ENCODE measurements around the gene ACADS.
"Not testable (repeated sequence)": the region's sequence is repeated elsewhere in the genome, so short reads cannot be mapped to it uniquely, and the experiment has no call there.

DNA sequence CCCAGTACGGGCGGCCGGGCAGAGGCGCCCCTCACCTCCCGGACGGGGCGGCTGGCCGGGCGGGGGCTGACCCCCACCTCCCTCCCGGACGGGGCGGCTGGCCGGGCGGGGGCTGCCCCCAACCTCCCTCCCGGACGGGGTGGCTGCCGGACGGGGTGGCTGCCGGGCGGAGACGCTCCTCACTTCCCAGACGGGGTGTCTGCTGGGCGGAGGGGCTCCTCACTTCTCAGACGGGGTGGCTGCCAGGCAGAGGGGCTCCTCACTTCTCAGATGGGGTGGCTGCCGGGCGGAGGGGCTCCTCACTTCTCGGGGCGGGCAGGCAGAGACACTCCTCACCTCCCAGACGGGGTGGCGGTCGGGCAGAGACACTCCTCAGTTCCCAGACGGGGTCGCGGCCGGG, 6.6 kb downstream of the ACADS start:
- TF ChIP-seq, protein P1, sequence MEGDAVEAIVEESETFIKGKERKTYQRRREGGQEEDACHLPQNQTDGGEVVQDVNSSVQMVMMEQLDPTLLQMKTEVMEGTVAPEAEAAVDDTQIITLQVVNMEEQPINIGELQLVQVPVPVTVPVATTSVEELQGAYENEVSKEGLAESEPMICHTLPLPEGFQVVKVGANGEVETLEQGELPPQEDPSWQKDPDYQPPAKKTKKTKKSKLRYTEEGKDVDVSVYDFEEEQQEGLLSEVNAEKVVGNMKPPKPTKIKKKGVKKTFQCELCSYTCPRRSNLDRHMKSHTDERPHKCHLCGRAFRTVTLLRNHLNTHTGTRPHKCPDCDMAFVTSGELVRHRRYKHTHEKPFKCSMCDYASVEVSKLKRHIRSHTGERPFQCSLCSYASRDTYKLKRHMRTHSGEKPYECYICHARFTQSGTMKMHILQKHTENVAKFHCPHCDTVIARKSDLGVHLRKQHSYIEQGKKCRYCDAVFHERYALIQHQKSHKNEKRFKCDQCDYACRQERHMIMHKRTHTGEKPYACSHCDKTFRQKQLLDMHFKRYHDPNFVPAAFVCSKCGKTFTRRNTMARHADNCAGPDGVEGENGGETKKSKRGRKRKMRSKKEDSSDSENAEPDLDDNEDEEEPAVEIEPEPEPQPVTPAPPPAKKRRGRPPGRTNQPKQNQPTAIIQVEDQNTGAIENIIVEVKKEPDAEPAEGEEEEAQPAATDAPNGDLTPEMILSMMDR (IDR thresholded peaks at IDR 0.05), result not testable (repeated sequence)
- not testable (repeated sequence) for TF ChIP-seq POLR2A (IDR thresholded peaks at IDR 0.05)
